ENCODE results near the gene ADAMTSL5.
"Not testable (repeated sequence)": the region's sequence is repeated elsewhere in the genome, so short reads cannot be mapped to it uniquely, and the experiment has no call there.

GRCh38 chr19:1519802-1520201 is 7.0 kb upstream of the ADAMTSL5 start:
- TF ChIP-seq, protein P1, sequence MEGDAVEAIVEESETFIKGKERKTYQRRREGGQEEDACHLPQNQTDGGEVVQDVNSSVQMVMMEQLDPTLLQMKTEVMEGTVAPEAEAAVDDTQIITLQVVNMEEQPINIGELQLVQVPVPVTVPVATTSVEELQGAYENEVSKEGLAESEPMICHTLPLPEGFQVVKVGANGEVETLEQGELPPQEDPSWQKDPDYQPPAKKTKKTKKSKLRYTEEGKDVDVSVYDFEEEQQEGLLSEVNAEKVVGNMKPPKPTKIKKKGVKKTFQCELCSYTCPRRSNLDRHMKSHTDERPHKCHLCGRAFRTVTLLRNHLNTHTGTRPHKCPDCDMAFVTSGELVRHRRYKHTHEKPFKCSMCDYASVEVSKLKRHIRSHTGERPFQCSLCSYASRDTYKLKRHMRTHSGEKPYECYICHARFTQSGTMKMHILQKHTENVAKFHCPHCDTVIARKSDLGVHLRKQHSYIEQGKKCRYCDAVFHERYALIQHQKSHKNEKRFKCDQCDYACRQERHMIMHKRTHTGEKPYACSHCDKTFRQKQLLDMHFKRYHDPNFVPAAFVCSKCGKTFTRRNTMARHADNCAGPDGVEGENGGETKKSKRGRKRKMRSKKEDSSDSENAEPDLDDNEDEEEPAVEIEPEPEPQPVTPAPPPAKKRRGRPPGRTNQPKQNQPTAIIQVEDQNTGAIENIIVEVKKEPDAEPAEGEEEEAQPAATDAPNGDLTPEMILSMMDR (IDR thresholded peaks at IDR 0.05), result not testable (repeated sequence)
- not testable (repeated sequence) for TF ChIP-seq POLR2A (IDR thresholded peaks at IDR 0.05)
